Activated T-cell treated with anti-CD3 and anti-CD28 coated beads, Interleukin-2, amount 50 U/mL, for 72 hours (primary cell): Measurements from ENCODE around the gene ARHGAP15. TPM values are rescaled to one million over a fixed set of nuclear protein-coding genes. Genes with fewer than 3 reads are reported as not detected.
A peak's percentile ranks its signal among the peaks of the same experiment; 100 is the strongest.

Source experiments
- ATAC-seq, 2 donors: fragments of 150-1000 bp; cut with Tn5 transposase; replicated peaks in 1 of 2; 2 replicates each; pipeline ENCODE4 v1.10.0; 2021; ENCODE audit warnings: moderate library complexity in 2 of 2, mild to moderate bottlenecking in 1 of 2
- DNase-seq, 2 donors: peaks; one replicate each; pipeline ENCODE4 v3.0.0; 2021 to 2022; ENCODE audit warnings: mixed read lengths in 1 of 2
- H3K27ac Mint-ChIP-seq: one replicate; pipeline ENCODE4 v1.8.0; 2022; ENCODE audit warnings: mild to moderate bottlenecking, moderate library complexity, mixed read lengths
- H3K27me3 Mint-ChIP-seq: one replicate; pipeline ENCODE4 v1.8.0; 2022; ENCODE audit warnings: low read depth, mixed read lengths
- H3K36me3 Mint-ChIP-seq, 2 donors: one replicate each; pipeline ENCODE4 v1.8.0; 2022; ENCODE audit warnings: mixed read lengths in 2 of 2, mild to moderate bottlenecking in 1 of 2; ENCODE audit not compliant: insufficient read depth in 2 of 2
- H3K4me1 Mint-ChIP-seq: one replicate; pipeline ENCODE4 v1.8.0; 2022; ENCODE audit warnings: low read depth, mixed read lengths
- H3K4me3 Mint-ChIP-seq, 2 donors: one replicate each; pipeline ENCODE4 v1.8.0; 2022; ENCODE audit warnings: mild to moderate bottlenecking in 2 of 2, mixed read lengths in 2 of 2, moderate library complexity in 2 of 2
- H3K9me3 Mint-ChIP-seq, 2 donors: one replicate each; pipeline ENCODE4 v1.8.0; 2022; ENCODE audit warnings: mixed read lengths in 2 of 2
- total RNA-seq, 2 donors: library from RNA; stranded (reverse); gene quantifications; one replicate each; pipeline ENCODE4 v1.2.3, GENCODE V29; 2022

ARHGAP15 gene
- total RNA-seq, 2 donors from 2014 or later = 94.6 to 111 TPM

GRCh38 chr2:143124445-143124844, 4.8 kb upstream of the ARHGAP15 start:
- ATAC-seq = no peak
- Mint-ChIP-seq H3K27ac (no peak overlapping the region), H3K36me3 (no peaks in the 10 kb centered on the region), H3K27me3 (no peaks in the 10 kb centered on the region), H3K9me3 (no peaks in the 10 kb centered on the region), H3K4me1 (peaks cover 16% of the 10 kb centered on the region), H3K4me3 (no peak overlapping the region)
- DNase-seq = no peak

GRCh38 chr2:143125717-143126116, 3.5 kb upstream of the ARHGAP15 start:
- Mint-ChIP-seq H3K27me3 (no peaks in the 10 kb centered on the region), H3K9me3 (no peaks in the 10 kb centered on the region), H3K4me1 (peaks cover 16% of the 10 kb centered on the region), H3K36me3 (peaks cover 0 to 1% of the 10 kb centered on the region in 2 donors), H3K4me3 (peak overlapping the region; percentile 54 to 84), H3K27ac (peak overlapping the region; percentile 94)
- no peak for ATAC-seq
- no peak for DNase-seq

- Mint-ChIP-seq H3K27me3 (no peaks in the 10 kb centered on the region), H3K9me3 (no peaks in the 10 kb centered on the region), H3K36me3 (peaks cover 5 to 23% of the 10 kb centered on the region in 2 donors), H3K27ac (peak overlapping the region; percentile 8), H3K4me3 (peak overlapping the region; percentile 84 to 97), H3K4me1 (peaks cover 77% of the 10 kb centered on the region)
- DNase-seq (peak; percentile 29 to 30), ATAC-seq (peak; percentile 42 to 47)
Observed at GRCh38 chr2:143132355-143132754, 3.1 kb downstream of the ARHGAP15 start.

- peaks cover 5 to 23% of the 10 kb centered on the region in 2 donors for H3K36me3 Mint-ChIP-seq
- ATAC-seq = no peak
Observed at GRCh38 chr2:143133783-143134182, 4.6 kb downstream of the ARHGAP15 start.

GRCh38 chr2:143138292-143138691, 9.1 kb downstream of the ARHGAP15 start:
- Mint-ChIP-seq H3K27me3 (no peaks in the 10 kb centered on the region), H3K4me1 (peaks cover 94% of the 10 kb centered on the region), H3K27ac (no peak overlapping the region), H3K9me3 (no peaks in the 10 kb centered on the region), H3K36me3 (peaks cover 2 to 20% of the 10 kb centered on the region in 2 donors), H3K4me3 (peak overlapping the region in 1 of 2 donors; percentile 1)
- ATAC-seq (no peak), DNase-seq (no peak)

More at GRCh38 chr2:143133783-143134182, 4.6 kb downstream of the ARHGAP15 start:
- Mint-ChIP-seq H3K27me3 (no peaks in the 10 kb centered on the region), H3K4me1 (peaks cover 79% of the 10 kb centered on the region), H3K4me3 (peak overlapping the region in 1 of 2 donors; percentile 62), H3K9me3 (no peaks in the 10 kb centered on the region), H3K27ac (peak overlapping the region; percentile 51)
- no peak for DNase-seq

- Mint-ChIP-seq H3K9me3 (no peaks in the 10 kb centered on the region), H3K4me1 (peaks cover 96% of the 10 kb centered on the region), H3K36me3 (peaks cover 2 to 14% of the 10 kb centered on the region in 2 donors), H3K27ac (peak overlapping the region; percentile 86), H3K27me3 (no peaks in the 10 kb centered on the region), H3K4me3 (peak overlapping the region; percentile 70 to 77)
- ATAC-seq (peak; percentile 11 to 49), DNase-seq (no peak)
Observed at GRCh38 chr2:143139835-143140393, 10.7 kb downstream of the ARHGAP15 start.

GRCh38 chr2:143140864-143141661, 11.8 kb downstream of the ARHGAP15 start:
- peaks cover 95% of the 10 kb centered on the region for H3K4me1 Mint-ChIP-seq
- DNase-seq (no peak), ATAC-seq (peak; percentile 44 to 65)
- peak overlapping the region; percentile 86 for H3K27ac Mint-ChIP-seq
- H3K9me3 Mint-ChIP-seq = no peaks in the 10 kb centered on the region
- peak overlapping the region; percentile 70 to 77 for H3K4me3 Mint-ChIP-seq
- peaks cover 2 to 9% of the 10 kb centered on the region in 2 donors for H3K36me3 Mint-ChIP-seq
- no peaks in the 10 kb centered on the region for H3K27me3 Mint-ChIP-seq

- no peak for DNase-seq
- H3K9me3 Mint-ChIP-seq = no peaks in the 10 kb centered on the region
- no peaks in the 10 kb centered on the region for H3K27me3 Mint-ChIP-seq
- H3K36me3 Mint-ChIP-seq = peaks cover 2 to 7% of the 10 kb centered on the region in 2 donors
- H3K4me1 Mint-ChIP-seq = peaks cover 94% of the 10 kb centered on the region
- H3K4me3 Mint-ChIP-seq = no peak overlapping the region
- ATAC-seq = no peak
- H3K27ac Mint-ChIP-seq = no peak overlapping the region
Observed at GRCh38 chr2:143142598-143142997, 13.4 kb downstream of the ARHGAP15 start.

GRCh38 chr2:143144813-143145455, 15.7 kb downstream of the ARHGAP15 start:
- Mint-ChIP-seq H3K9me3 (no peaks in the 10 kb centered on the region), H3K4me3 (peak overlapping the region; percentile 2 to 39), H3K27ac (no peak overlapping the region), H3K4me1 (peaks cover 93% of the 10 kb centered on the region), H3K36me3 (peaks cover 0 to 7% of the 10 kb centered on the region in 2 donors), H3K27me3 (no peaks in the 10 kb centered on the region)
- ATAC-seq (no peak), DNase-seq (no peak)

GRCh38 chr2:143146366-143146765, 17.1 kb downstream of the ARHGAP15 start:
- peaks cover 93% of the 10 kb centered on the region for H3K4me1 Mint-ChIP-seq
- H3K4me3 Mint-ChIP-seq = peak overlapping the region in 1 of 2 donors; percentile 47
- ATAC-seq (no peak), DNase-seq (no peak)
- no peak overlapping the region for H3K27ac Mint-ChIP-seq
- no peaks in the 10 kb centered on the region for H3K27me3 Mint-ChIP-seq
- no peaks in the 10 kb centered on the region for H3K9me3 Mint-ChIP-seq
- H3K36me3 Mint-ChIP-seq = peaks cover 0 to 8% of the 10 kb centered on the region in 2 donors

- H3K36me3 Mint-ChIP-seq = peaks cover 0 to 9% of the 10 kb centered on the region in 2 donors
- DNase-seq (no peak), ATAC-seq (no peak)
- peak overlapping the region; percentile 25 for H3K27ac Mint-ChIP-seq
- peaks cover 93% of the 10 kb centered on the region for H3K4me1 Mint-ChIP-seq
- no peaks in the 10 kb centered on the region for H3K9me3 Mint-ChIP-seq
- H3K4me3 Mint-ChIP-seq = peak overlapping the region in 1 of 2 donors; percentile 26
- no peaks in the 10 kb centered on the region for H3K27me3 Mint-ChIP-seq
Observed at GRCh38 chr2:143146815-143147530, 17.8 kb downstream of the ARHGAP15 start.

GRCh38 chr2:143148011-143148410, 18.8 kb downstream of the ARHGAP15 start:
- Mint-ChIP-seq H3K4me3 (peak overlapping the region; percentile 11 to 23), H3K36me3 (peaks cover 0 to 5% of the 10 kb centered on the region in 2 donors), H3K27me3 (no peaks in the 10 kb centered on the region), H3K9me3 (no peaks in the 10 kb centered on the region), H3K27ac (peak overlapping the region; percentile 15), H3K4me1 (peaks cover 96% of the 10 kb centered on the region)
- no peak for DNase-seq
- no peak for ATAC-seq
